Endothelial cell of umbilical vein (primary cell): ENCODE results near the gene ZBTB20. TPM values are rescaled to one million over a fixed set of nuclear protein-coding genes. Genes with fewer than 3 reads are reported as not detected.

Source experiments
- BruUV-seq: library from RNA; stranded (reverse); fragments of 400-500 nt; replicated peaks from 2 replicates; lab custom pipeline; 2021; lab: Mats Ljungman, UMichigan
- CTCF ChIA-PET: fragments of 300-600, 350-600 bp; sonication (Branson Sonifier 250); formaldehyde crosslinking; loops from one replicate; lab custom pipeline; 2021; ENCODE audit warnings: antibody characterized with exemption, inconsistent platforms; lab: Charles Lee
- POLR2A ChIA-PET: fragments of 300-600, 350-600 bp; sonication (Branson Sonifier 250); formaldehyde crosslinking; loops from one replicate; lab custom pipeline; 2021; ENCODE audit warnings: antibody characterized with exemption, inconsistent platforms; lab: Charles Lee
- DNase-seq: peaks from one replicate; pipeline ENCODE4 v3.0.0-alpha.2; 2011; ENCODE audit warnings: low read depth, low spot score
- FAIRE-seq: peaks from 2 replicates; lab custom pipeline; 2011; peaks lifted over from hg19 to GRCh38; lab: Jason Lieb, UNC
- H2AFZ ChIP-seq: 2 replicates; pipeline ENCODE4 v1.6.0; 2012; ENCODE audit warnings: low read depth, low read length, control low read depth, inconsistent platforms
- H3K27ac ChIP-seq: 2 replicates; pipeline ENCODE4 v1.5.1; 2011; ENCODE audit warnings: low read depth, mild to moderate bottlenecking, control low read depth, low read length, moderate library complexity; ENCODE audit not compliant: insufficient read depth
- H3K27me3 ChIP-seq, 2 experiments: 2 replicates each; pipeline versions ENCODE4 v1.6.0 to v1.6.1; 2011; ENCODE audit warnings: low read length in 2 of 2, mixed read lengths in 1 of 2; ENCODE audit not compliant: control insufficient read depth in 2 of 2, insufficient read depth in 2 of 2
- H3K36me3 ChIP-seq, 2 experiments: 2 replicates in 1 of 2; 3 replicates in 1 of 2; pipeline ENCODE4 v1.5.1; 2011; ENCODE audit warnings: low read length in 2 of 2, mild to moderate bottlenecking in 1 of 2, moderate library complexity in 1 of 2; ENCODE audit not compliant: control insufficient read depth in 2 of 2, insufficient read depth in 2 of 2; ENCODE audit errors: extremely low read depth in 1 of 2
- H3K4me1 ChIP-seq: 3 replicates; pipeline ENCODE4 v1.5.1; 2011; ENCODE audit warnings: mild to moderate bottlenecking, low read length; ENCODE audit not compliant: control insufficient read depth, insufficient read depth; ENCODE audit errors: extremely low read depth
- H3K4me2 ChIP-seq: 2 replicates; pipeline ENCODE4 v1.6.1; 2011; ENCODE audit warnings: low read length, control low read depth, mixed read lengths; ENCODE audit not compliant: insufficient read depth
- H3K4me3 ChIP-seq, 3 experiments: fragments of 200-600 bp in 1 of 3; sonication (generic), shearing (Covaris generic) in 1 of 3; replicated peaks in 1 of 3; 2 replicates each; pipeline ENCODE4 v1.5.1; 2011 to 2016; ENCODE audit warnings: control low read depth in 3 of 3, low read length in 3 of 3, mild to moderate bottlenecking in 2 of 3, inconsistent platforms in 1 of 3, low read depth in 1 of 3, moderate library complexity in 1 of 3; ENCODE audit not compliant: insufficient read depth in 1 of 3
- H3K79me2 ChIP-seq: 2 replicates; pipeline ENCODE4 v1.6.0; 2012; ENCODE audit warnings: low read length, inconsistent platforms; ENCODE audit not compliant: control insufficient read depth, insufficient read depth
- H3K9ac ChIP-seq: replicated peaks from 2 replicates; pipeline ENCODE3; 2011; ENCODE audit warnings: low read length, control low read depth; ENCODE audit not compliant: insufficient read depth; ENCODE audit errors: extremely low read depth
- H3K9me1 ChIP-seq: replicated peaks from 3 replicates; pipeline ENCODE4 v1.6.0; 2011; ENCODE audit warnings: mild to moderate bottlenecking, low read length; ENCODE audit not compliant: control insufficient read depth, insufficient read depth; ENCODE audit errors: extremely low read depth
- H3K9me3 ChIP-seq: replicated peaks from 2 replicates; pipeline ENCODE4 v1.5.1; 2012; ENCODE audit warnings: low read length, inconsistent platforms; ENCODE audit not compliant: control insufficient read depth, insufficient read depth
- H4K20me1 ChIP-seq: replicated peaks from 2 replicates; pipeline ENCODE3; 2011; ENCODE audit warnings: mild to moderate bottlenecking, low read length; ENCODE audit not compliant: control insufficient read depth, insufficient read depth; ENCODE audit errors: extremely low read depth
- EZH2 ChIP-seq: IDR thresholded peaks from 2 replicates; pipeline ENCODE4 v1.6.1; 2012; ENCODE audit warnings: borderline replicate concordance, low read depth, mild to moderate bottlenecking, moderate library complexity, low read length, inconsistent platforms; ENCODE audit not compliant: severe bottlenecking
- JUN ChIP-seq: IDR thresholded peaks from 2 replicates; pipeline ENCODE4 v1.6.1; 2011; ENCODE audit warnings: borderline replicate concordance, low read depth; ENCODE audit not compliant: insufficient read length, insufficient read depth
- POLR2AphosphoS5 ChIP-seq: IDR thresholded peaks from 2 replicates; pipeline ENCODE4 v1.6.1; 2012; ENCODE audit warnings: low read depth, mild to moderate bottlenecking, control low read depth, low read length, moderate library complexity; ENCODE audit not compliant: insufficient read depth
- dilution Hi-C: fragments of 300-500 bp; cut with MboI; formaldehyde crosslinking; loops from one replicate; pipeline ENCODE4 v1.15.0; 2019; ENCODE audit warnings: low sequenced_read_pairs; ENCODE audit not compliant: extremely low pct_ligation_motif_present
- intact Hi-C: fragments of 100-400 bp; cut with micrococcal nuclease; formaldehyde crosslinking; loops from one replicate; pipeline ENCODE4 v1.10.0; 2022
- polyA plus RNA-seq, 4 experiments: library from polyadenylated mRNA; depleted of rRNA in 3 of 4; stranded (reverse) in 3 of 4; unstranded in 1 of 4; fragments of >200 nt; gene quantifications; 2 replicates each; pipeline versions ENCODE4 v1.2.1 to v1.2.3, GENCODE V29; 2011 to 2012; ENCODE audit warnings: missing spikeins in 1 of 4
- total RNA-seq: library from RNA; stranded (reverse); gene quantifications from 2 replicates; pipeline ENCODE4 v1.2.3, GENCODE V29; 2021
- TF ChIP-seq, protein P1 (sequence below): IDR thresholded peaks from 2 replicates; pipeline ENCODE4 v1.6.1; 2011; ENCODE audit not compliant: insufficient read depth, insufficient read length

The ZBTB20 gene
- total and polyA plus RNA-seq, 2 donors (not counting 3 experiments of a cell fraction or from before 2014, with no cell fraction given), result 2.1 to 20.5 TPM

DNA sequence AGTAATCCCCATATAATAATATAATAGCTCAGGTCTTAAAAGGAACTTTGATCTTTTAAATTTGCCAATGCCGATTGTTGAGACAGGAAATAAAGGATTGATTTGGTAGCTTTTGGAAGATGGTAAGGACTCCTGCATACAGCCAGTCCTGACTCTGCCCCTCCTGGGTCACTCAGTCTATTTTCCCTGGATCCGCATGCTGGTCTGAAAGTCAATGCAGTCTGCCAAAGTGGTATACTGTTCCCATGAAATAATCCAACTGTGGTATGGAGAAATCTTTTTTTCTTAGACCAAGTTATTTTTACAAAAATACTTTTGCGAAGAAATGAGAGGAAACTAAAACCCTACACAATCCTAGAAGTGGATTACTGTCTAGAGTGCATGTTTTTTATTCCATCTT lies 662.2 kb downstream of the ZBTB20 start:
- Histone ChIP-seq H3K4me1 (no peaks in the 10 kb centered on the region), H3K4me2 (no peak overlapping the region), H3K36me3 (no peaks in the 10 kb centered on the region), H3K27ac (no peak overlapping the region), H3K9ac (no peak overlapping the region), H3K4me3 (no peak overlapping the region), H3K9me3 (no peaks in the 10 kb centered on the region), H3K9me1 (no peaks in the 10 kb centered on the region), H3K27me3 (no peaks in the 10 kb centered on the region), H3K79me2 (no peaks in the 10 kb centered on the region), H2AFZ (no peak overlapping the region), H4K20me1 (no peaks in the 10 kb centered on the region)
- intact Hi-C loops (no loop called here), dilution Hi-C loops (no loop called here)
- POLR2A ChIA-PET, result no interaction called here
- CTCF ChIA-PET, result interaction anchor here (1.5 to 1.6 kb wide), 3 partner anchors 9 to 26 kb away, joined by 3 to 4 read pairs (median 3); no protein-coding TSS in a partner anchor
- DNase-seq (no peak), FAIRE-seq (no peak)
- TF ChIP-seq POLR2AphosphoS5, result no peak
- no TSS peak for BruUV-seq

DNA sequence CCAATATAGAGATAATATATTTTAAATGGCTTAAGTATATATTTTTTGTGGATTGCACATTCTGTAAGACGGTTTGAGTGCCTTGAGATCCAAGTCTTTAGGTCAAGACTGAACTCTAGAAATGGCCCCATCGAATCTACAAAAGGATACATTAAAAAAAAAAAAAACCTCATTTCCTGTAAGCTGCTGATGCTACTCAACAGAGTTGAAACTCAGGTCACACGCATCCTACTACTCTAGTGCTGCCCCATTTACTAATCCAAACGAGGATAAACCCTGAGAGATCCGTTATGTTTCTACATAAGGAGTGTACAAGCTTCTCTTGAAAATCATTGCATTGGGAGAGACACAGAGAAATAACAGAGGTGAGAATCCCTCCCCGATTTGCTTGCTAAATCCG lies 666.0 kb downstream of the ZBTB20 start:
- Histone ChIP-seq H3K27ac (no peak overlapping the region), H3K4me1 (no peaks in the 10 kb centered on the region), H3K27me3 (no peaks in the 10 kb centered on the region), H3K4me2 (no peak overlapping the region), H3K9me3 (no peaks in the 10 kb centered on the region), H4K20me1 (no peaks in the 10 kb centered on the region), H3K4me3 (no peak overlapping the region), H3K9ac (no peak overlapping the region), H3K79me2 (no peaks in the 10 kb centered on the region), H3K9me1 (no peaks in the 10 kb centered on the region), H3K36me3 (no peaks in the 10 kb centered on the region), H2AFZ (no peak overlapping the region)
- no TSS peak for BruUV-seq
- ChIA-PET POLR2A (no interaction called here), CTCF (no interaction called here)
- TF ChIP-seq, protein P1, sequence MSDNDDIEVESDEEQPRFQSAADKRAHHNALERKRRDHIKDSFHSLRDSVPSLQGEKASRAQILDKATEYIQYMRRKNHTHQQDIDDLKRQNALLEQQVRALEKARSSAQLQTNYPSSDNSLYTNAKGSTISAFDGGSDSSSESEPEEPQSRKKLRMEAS, result no peak
- TF ChIP-seq EZH2, result no peak
- no peak for TF ChIP-seq JUN
- FAIRE-seq (no peak), DNase-seq (no peak)
- dilution Hi-C loops (no loop called here), intact Hi-C loops (no loop called here)
